8988T (cell line): ENCODE data around the gene TLE1.
A peak's percentile ranks its signal among the peaks of the same experiment; 100 is the strongest.
"Not testable (repeated sequence)": the region's sequence is repeated elsewhere in the genome, so short reads cannot be mapped to it uniquely, and the experiment has no call there.

ENCODE experiments used
- DNase-seq: peaks from one replicate; pipeline ENCODE4 v3.0.0; 2011

Gene TLE1

GRCh38 chr9:81689343-81690175 lies at the start of gene TLE1:
Gene TLE1, minus strand, starts transcription at chr9:81689547. Its CDS starts 1,307 bp downstream, at chr9:81688240.
- peak; percentile 94 for DNase-seq

- DNase-seq: no peak
These were observed 48.6 kb upstream of the TLE1 start for GRCh38 chr9:81737871-81738507.

DNA sequence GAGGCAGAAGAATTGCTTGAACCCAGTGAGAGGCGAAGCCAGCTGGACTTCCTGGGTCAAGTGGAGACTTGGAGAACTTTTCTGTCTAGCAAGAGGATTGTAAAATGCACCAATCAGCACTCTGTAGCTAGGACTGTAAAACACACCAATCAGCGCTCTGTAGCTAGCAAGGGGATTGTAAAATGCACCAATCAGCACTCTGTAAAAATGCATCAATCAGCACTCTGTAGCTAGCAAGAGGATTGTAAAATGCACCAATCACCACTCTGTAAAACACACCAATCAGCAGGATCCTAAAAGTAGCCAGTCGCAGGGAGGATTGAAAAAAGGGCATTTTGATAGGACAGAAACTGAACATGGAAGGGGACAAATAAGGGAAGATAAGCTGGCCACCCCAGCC lies 41.2 kb upstream of the TLE1 start:
- DNase-seq: not testable (repeated sequence)

GRCh38 chr9:81729135-81729534 lies 39.8 kb upstream of the TLE1 start:
- no peak for DNase-seq

GRCh38 chr9:81724242-81724889 lies 35.0 kb upstream of the TLE1 start:
- DNase-seq: no peak

DNA sequence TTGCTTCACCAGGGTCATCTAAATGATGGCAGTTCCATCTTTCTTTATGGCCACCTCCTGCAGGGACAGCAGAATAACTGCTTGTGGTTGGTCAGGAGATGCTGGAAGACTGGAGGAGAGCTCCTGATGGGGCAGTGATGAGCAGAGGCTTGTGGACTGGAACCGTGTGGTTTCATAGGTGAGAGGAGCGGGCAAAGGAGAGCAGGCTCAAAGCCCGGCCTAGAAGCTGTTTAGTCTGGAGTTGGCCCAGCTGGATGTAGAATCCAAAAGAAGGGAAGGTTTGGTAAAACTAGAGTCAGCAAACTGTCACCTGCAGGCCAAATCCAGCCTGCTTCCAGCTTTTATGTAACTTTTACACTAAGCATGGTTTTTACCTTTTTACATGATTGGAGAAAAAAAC lies 32.9 kb upstream of the TLE1 start:
- no peak for DNase-seq

DNA sequence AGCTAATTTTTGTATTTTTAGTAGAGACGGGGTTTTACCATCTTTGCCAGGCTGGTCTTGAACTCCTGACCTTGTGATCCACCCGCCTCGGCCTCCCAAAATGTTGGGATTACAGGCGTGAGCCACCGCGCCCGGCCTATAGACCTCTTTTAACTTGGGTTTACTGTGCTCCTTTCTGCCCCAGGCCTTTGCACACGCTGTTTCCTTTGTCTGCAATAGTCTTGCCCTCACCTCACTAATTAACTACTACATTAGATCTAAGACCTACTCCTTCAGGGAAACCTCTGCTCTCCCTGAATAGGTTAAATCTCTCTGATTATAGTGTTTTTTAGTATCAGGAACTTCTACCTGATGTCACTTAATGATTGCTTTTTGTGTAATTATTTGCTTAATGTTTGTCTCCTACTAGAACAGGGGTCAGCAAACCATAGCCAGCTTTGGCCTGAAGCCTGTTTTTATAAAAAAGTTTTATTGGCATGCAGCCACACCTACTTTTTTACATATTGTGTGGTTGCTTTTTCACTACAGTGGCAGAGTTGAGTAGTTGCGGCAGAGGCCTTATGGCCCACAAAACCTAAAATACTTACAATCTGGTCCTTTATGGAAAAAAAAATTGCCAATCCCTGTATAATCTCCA lies 31.2 kb upstream of the TLE1 start:
- no peak for DNase-seq

DNA sequence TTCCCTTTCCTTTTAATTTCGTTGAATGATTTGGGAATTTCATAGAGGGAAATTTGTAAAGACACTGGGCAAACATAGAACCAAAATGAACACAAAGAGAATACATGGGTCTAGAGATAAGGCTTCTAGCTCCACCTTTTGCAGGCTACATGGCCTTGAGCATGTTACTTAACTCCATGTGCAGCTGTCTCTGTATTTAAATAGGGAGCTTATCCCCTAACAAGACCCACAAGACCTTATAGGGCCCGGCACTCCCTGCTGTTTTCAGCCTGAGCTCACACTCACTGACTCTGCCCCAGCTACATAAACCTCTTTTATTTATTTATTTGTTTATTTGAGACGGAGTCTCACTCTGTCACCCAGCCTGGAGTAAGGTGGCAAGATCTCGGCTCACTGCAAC lies 30.6 kb upstream of the TLE1 start:
- DNase-seq: no peak

DNA sequence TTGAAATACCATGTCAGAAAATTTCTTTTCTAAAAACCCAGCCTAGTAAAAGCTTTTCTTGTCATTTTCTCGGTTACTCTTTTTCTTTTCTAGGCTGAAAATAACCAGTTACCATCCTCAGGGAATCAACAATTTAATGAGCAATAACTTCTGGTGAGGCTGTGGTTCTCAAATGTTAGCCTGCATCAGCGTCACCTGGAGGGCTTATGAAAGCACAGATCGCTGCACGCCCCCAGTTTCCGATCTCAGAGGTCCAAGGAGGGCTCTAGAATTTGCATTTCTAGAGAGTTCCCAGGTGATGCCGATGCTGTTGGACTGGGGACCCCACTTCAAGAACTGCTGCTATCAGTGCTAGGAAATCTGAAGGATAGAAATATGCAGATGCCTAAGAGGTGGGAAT lies 28.9 kb upstream of the TLE1 start:
- DNase-seq: no peak

- DNase-seq: no peak
These were observed 28.4 kb upstream of the TLE1 start for GRCh38 chr9:81717747-81718077.

DNA sequence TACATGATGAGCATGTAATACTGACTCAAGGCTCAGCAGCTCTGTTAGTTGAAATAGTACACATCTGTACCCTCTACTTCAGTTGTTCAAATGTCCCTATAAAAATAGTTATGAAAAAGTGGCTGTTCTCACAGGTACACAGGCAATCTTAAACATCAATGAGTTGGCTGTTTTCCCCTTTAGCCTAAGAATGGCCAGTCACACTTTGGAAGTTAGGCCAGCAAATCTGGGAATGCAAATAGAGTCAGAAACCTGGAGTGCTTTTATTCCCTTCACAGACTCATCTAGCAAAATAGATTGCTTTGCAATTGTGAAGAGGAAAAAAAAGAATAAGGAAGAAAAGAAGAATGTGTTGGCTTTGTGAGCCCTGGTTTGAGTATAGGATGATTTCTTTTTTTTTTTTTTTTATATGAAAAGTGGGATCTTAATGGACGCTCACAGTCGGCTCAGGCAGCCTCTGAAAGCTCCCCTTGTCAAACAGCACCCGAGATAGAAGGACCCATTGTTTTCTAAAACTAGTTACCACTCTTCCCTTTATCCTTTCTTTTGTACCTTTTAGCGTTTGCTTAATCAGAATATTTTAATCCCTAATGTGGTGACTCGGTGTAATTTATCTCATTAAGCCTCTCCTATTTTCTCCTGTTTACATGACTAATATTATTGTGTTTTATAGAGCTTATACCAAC lies 27.9 kb upstream of the TLE1 start:
- no peak for DNase-seq

DNA sequence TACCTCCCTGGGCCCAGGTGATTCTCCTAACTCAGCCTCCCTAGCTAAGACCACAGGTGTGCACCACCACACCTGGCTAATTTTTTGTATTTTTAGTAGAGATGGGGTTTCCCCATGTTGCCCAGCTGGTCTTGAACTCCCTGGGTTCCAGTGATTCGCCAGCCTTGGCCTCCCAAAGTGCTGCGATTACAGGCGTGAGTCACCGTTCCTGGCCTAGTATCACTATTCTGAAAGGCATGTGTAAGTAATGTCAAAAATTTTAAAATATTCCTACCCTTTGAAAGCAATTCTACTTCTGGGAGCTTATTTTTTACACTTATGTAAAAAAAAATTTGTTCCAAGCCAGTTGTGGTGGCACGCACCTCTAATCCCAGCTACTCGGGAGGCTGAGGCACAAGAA lies 27.1 kb upstream of the TLE1 start:
- no peak for DNase-seq

- DNase-seq: no peak
These were observed 16.2 kb upstream of the TLE1 start for GRCh38 chr9:81705578-81705977.

DNA sequence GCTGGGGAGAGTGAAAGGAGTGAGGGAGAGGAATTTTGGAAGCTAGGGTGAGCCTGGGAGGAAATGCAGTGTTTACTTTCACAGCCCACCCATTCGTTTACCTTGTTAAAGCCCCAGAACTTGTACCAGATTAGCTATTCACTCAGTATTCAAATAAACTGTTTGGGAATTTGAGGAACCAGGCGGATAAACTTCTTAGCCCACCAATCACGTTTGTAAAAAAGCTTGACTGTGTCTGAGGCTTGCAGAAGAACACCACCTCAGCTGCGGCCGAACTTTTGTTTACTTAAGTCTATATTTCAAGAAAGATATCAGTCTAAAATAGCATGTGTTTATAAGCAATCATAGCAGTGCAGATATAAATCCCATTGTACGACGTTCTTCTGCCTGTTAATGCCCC lies 5.2 kb upstream of the TLE1 start:
- no peak for DNase-seq

DNA sequence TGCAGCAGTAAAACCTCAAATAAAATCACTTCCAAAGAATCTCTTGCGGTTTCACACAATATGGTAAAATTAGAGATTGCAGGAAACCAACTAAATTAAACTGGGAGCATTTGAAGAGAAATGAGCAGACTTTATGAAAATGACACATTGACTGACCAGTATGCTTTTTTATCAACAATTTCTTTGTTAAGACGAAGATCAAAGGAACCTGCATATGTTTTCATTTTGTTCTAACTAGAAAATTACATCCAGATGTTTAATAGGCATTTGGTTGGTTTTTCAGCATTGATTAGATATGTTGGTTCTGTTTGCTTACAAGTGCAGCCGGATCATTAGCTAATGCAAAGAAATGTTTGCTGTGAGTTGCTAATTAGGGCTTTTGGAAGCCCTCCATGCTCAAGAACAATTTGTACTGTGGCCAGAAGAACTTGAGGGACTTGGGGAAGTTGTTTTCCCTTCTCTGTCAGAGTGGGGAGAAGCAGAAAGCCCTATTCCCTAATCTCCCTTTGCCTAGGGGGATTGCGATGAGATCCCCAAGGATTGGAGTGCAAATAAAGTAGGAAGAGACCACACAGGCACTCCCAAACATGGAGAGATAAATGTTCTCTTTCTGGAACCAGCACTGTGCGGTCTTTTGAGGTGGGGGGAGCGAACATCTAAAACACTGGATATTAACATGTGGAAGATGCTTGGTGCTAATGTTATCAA lies 4.5 kb upstream of the TLE1 start:
- DNase-seq: no peak

GRCh38 chr9:81690251-81690851 lies 1.0 kb upstream of the TLE1 start:
- no peak for DNase-seq

DNA sequence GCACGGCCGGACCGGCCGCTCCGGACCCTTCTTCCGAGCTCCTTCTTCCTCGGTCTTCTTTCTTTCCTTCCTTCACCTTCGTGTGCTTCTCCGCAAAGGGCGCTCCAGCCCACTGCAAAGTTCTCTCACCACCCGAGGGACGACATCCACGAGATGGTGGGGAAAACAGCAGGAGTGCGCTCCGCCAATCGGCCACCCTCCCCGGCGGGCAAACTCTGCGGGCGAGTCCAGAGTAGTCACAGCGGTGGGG lies 329 bp downstream of the TLE1 start:
- not testable (repeated sequence) for DNase-seq

- not testable (repeated sequence) for DNase-seq
These were observed 870 bp downstream of the TLE1 start for GRCh38 chr9:81688262-81689092.

DNA sequence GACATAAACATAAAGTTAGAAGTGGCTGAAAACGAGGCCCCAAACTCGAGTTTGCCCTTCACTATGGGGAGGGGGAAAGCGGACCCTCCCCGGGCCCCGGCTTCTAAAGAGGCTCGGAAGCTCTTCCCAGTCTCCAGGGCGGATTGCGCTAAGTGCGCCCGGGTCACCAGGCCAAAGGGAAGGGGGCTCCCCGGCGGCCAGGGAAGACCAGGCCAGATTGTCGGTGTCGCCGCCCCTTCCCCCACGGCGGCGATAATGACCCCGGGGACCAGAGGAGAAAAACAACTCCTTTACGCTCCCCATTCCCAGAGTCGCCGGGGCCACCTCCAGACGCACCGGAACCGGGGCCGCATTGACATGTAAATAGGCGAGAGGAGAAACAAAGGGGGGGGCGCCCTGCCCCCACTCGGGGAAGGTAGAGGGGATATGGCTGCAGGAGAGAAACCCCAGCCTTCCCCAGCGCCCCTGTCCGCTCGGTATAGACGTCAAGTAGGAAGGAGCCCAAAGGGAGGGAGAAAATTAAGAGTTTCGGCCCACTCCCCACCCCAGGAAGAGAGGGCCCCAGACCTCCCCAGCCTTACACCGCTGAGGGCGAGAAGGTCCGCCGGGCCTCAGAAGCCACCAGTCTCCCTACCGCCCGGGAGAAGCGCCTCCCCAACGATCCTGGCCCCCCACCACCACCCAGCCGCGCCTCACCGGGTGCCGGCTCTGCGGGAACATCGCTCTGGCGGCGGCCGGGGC lies 1.7 kb downstream of the TLE1 start:
- no peak for DNase-seq
